ENCODE results near the gene EPS8.

Gene EPS8

GRCh38 chr12:15581006-15581405, 208.2 kb downstream of the EPS8 start:
- no peak overlapping the region for H3K27ac ChIP-seq
- TF ChIP-seq CTCF (conservative IDR thresholded peaks at IDR 0.05): no peak

- no peak overlapping the region for H3K27ac ChIP-seq
- TF ChIP-seq CTCF (conservative IDR thresholded peaks at IDR 0.05): no peak
Measured at GRCh38 chr12:15580431-15580830, 208.8 kb downstream of the EPS8 start.

- no peak for TF ChIP-seq CTCF (conservative IDR thresholded peaks at IDR 0.05)
- no peak overlapping the region for H3K27ac ChIP-seq
Measured at GRCh38 chr12:15575671-15576541, 213.3 kb downstream of the EPS8 start.

- no peak overlapping the region for H3K27ac ChIP-seq
- no peak for TF ChIP-seq CTCF (conservative IDR thresholded peaks at IDR 0.05)
Measured at GRCh38 chr12:15574353-15574752, 214.8 kb downstream of the EPS8 start.
